HUES64 (cell line): ENCODE results near the gene CORO2B.

ENCODE experiments used
- H3K27ac ChIP-seq: 2 replicates; pipeline ENCODE4 v1.7.0; 2013; ENCODE audit warnings: low read depth, low read length, inconsistent platforms
- H3K27me3 ChIP-seq: 2 replicates; pipeline ENCODE4 v1.6.1; 2013; ENCODE audit warnings: mild to moderate bottlenecking, low read length; ENCODE audit not compliant: insufficient read depth
- H3K36me3 ChIP-seq: 2 replicates; pipeline ENCODE4 v1.6.1; 2013; ENCODE audit warnings: mild to moderate bottlenecking, low read length; ENCODE audit not compliant: insufficient read depth
- H3K4me1 ChIP-seq: 2 replicates; pipeline ENCODE4 v1.6.1; 2013; ENCODE audit warnings: mild to moderate bottlenecking, low read length, moderate library complexity; ENCODE audit not compliant: insufficient read depth
- H3K4me3 ChIP-seq: 2 replicates; pipeline ENCODE4 v1.5.1; 2013; ENCODE audit warnings: mild to moderate bottlenecking, low read length, moderate library complexity
- H3K9ac ChIP-seq: 2 replicates; pipeline ENCODE4 v1.6.1; 2013; ENCODE audit warnings: mild to moderate bottlenecking, low read depth, low read length
- H3K9me3 ChIP-seq: 2 replicates; pipeline ENCODE4 v1.6.1; 2013; ENCODE audit warnings: low read depth, low read length; ENCODE audit not compliant: insufficient read depth
- WGBS: fragments of 150-250, 120-280 bp; methylation state at CpG from one replicate; pipeline ENCODE4 v1.1.7; 2013; ENCODE audit warnings: missing lambda C conversion rate; 5-methylcytosine and 5-hydroxymethylcytosine counted together

Gene CORO2B

DNA sequence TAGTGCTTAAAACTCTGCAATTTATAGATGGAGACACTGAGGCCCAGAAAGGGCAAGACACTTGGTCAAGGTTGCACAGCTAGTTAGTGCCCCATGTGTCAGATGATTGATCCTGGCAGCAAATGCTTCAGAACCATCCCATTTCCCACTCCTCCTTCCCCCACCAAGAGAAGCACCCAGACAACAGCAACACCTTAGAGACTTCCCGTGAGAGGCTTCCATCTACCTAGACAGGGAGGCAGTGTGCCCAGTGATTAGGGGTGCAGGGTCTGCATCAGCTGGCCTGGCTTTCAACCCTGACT, 77.6 kb downstream of the CORO2B start:
- WGBS: 96% methylated on average over 1 of the region's 1 CpG
- Histone ChIP-seq H3K9me3 (no peaks in the 10 kb centered on the region), H3K9ac (no peak overlapping the region)

DNA sequence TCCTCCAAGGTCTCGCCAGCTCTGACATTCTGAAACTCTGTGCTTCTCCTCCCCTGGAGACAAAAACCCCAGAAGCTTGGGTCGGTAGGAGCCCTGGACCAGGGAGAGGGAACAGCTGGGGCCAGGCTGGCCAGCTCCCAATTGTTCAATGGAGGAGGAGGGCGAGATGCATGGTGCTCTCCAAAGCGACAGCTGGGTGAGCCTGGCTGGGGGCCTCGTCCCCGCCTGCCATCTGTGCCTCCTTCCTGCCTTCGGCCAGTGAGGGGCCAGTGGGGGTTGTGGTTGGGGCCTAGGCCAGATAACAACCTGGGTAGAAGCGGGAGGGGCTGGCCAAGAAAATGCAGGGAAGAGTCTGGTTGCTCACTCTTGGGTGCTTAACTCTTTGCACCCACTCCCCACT, 79.4 kb downstream of the CORO2B start:
- no peaks in the 10 kb centered on the region for H3K27me3 ChIP-seq
- WGBS: 64% methylated on average over 8 of the region's 8 CpGs
- no peak overlapping the region for H3K27ac ChIP-seq
- no peaks in the 10 kb centered on the region for H3K9me3 ChIP-seq
- H3K4me1 ChIP-seq: peaks cover 13% of the 10 kb centered on the region
- no peaks in the 10 kb centered on the region for H3K36me3 ChIP-seq
- H3K9ac ChIP-seq: no peak overlapping the region
- no peak overlapping the region for H3K4me3 ChIP-seq

More for the DNA sequence above, 77.6 kb downstream of the CORO2B start:
- H3K36me3 ChIP-seq: no peaks in the 10 kb centered on the region
- no peak overlapping the region for H3K27ac ChIP-seq
- peaks cover 19% of the 10 kb centered on the region for H3K4me1 ChIP-seq
- H3K27me3 ChIP-seq: no peaks in the 10 kb centered on the region
- no peak overlapping the region for H3K4me3 ChIP-seq

DNA sequence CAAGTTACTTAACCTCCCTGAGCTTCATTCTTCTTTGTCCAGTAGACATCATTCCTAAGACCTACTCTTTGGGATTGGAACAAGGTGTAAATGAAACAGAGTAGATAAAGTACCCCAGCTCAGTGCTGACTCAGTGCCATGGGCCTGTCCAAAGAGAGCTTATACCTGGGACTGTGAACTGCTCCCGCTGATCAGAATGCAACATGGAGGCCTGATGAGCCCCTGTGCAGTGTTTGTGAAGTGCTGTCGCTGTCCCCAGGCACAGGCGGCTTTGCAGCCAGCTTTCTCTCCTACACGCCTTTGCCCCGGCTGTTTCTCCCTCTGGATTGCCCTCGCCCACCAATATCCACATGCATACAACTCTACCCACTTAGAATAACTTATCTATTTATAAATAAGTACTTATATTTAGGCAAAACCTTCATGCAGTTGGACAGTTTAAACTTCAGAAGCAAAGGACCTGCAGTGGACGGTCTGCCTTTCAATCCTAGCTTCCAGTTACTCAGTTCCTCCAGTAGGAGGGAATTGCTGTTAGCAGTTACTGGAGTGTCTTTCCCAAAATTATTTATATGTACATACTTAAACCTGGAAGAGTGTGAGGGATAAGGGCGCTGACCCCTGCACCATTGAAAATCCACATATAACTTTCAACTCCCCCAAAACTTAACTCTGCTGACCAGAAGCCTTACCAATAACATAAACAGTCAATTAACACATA, 80.0 kb downstream of the CORO2B start:
- H3K9me3 ChIP-seq: no peaks in the 10 kb centered on the region
- H3K27me3 ChIP-seq: no peaks in the 10 kb centered on the region
- H3K27ac ChIP-seq: no peak overlapping the region
- peaks cover 10% of the 10 kb centered on the region for H3K4me1 ChIP-seq
- 76% methylated on average over 7 of the region's 8 CpGs for WGBS
- H3K36me3 ChIP-seq: no peaks in the 10 kb centered on the region
- no peak overlapping the region for H3K9ac ChIP-seq
- H3K4me3 ChIP-seq: no peak overlapping the region

DNA sequence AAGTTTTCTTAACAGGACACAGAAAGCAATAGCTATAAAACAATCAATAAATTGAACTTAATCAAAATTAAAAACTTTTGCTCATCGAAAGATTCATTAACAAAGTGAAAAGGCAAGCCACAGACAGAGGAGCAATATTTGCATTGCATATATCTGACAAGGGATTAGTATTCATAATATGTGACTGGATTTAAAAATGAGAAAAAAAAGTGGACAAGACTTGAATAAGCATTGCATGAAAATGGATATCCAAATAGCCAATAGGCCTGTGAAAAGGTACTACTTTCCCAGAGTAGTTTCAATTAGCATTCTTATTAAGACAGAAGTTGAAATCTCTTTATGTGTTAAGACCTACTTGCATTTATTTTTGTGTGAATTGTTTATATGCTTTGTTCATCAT, 84.7 kb downstream of the CORO2B start:
- Histone ChIP-seq H3K36me3 (no peaks in the 10 kb centered on the region), H3K9me3 (no peaks in the 10 kb centered on the region), H3K4me1 (peaks cover 13% of the 10 kb centered on the region), H3K4me3 (no peak overlapping the region), H3K9ac (no peak overlapping the region), H3K27ac (no peak overlapping the region), H3K27me3 (no peaks in the 10 kb centered on the region)
- WGBS: 93% methylated on average over 1 of the region's 1 CpG

DNA sequence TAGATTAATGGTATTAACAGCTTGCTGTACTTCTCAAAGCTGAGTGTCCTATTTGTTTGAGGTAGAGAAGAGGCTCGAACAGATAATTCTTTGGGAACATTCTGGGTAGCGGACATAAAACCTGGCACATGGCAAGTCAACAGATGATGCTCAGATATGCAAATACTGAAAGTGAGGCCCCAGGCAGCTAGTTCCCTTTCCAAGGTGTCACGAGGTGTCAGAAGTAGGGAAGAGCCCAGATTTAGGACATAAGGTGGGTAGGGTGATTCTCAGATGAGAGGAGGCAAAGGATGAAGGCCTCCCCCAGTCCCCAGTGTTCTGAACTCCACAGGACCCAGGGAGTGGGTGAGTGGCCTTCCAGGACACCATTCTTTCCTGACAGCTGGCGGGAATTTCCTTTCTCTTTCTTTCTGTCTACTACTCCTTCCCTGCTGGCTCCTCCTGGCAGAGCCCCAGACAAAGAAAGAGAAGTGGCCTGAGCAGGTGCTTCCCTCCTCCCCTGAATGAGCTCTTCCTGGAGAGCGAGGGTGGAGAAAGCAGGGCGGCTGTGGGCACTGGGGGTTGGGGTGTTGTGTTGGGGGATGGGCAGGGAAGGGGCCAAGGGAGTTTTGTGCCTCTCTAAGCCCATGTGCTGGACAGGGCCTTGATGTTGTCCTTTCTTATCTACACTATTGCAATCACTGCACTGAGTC, 87.5 kb downstream of the CORO2B start:
- Histone ChIP-seq H3K9ac (no peak overlapping the region), H3K9me3 (no peaks in the 10 kb centered on the region), H3K36me3 (no peaks in the 10 kb centered on the region), H3K4me1 (peaks cover 11% of the 10 kb centered on the region), H3K4me3 (no peak overlapping the region), H3K27me3 (no peaks in the 10 kb centered on the region), H3K27ac (no peak overlapping the region)
- WGBS: 45% methylated on average over 6 of the region's 6 CpGs

DNA sequence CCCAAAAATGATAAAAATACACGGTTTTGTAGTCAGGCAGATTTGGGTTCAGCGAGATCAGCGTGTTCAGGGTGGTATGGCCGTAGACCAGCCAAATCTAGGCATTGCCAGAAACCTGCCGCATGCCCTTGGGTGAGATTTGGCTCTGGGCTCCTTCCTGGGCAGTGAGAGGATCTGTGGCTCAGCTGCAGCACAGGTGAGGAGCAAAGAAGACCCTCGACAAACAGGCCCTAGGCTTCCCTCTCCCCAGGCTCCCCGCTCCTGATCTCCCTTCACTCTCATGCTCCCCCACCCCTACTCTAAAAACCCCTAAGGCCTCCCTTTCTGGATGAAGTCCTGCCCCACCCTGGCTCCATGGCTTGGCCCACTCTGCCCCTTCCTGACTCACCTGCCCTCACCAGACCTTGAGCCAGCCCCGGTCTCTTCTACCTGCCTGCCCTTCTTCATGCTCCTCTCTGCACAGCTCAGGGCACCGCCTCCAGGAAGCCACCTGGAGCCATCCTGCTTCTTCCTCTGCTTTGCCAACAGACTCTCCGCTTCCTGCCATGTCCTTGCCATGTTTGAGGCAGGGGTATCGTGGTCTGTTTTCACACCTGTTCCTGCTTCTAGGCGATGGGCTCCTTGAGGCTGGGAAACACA, 88.1 kb downstream of the CORO2B start:
- Histone ChIP-seq H3K27me3 (no peaks in the 10 kb centered on the region), H3K36me3 (no peaks in the 10 kb centered on the region), H3K27ac (no peak overlapping the region), H3K9ac (no peak overlapping the region), H3K4me1 (peaks cover 11% of the 10 kb centered on the region), H3K4me3 (no peak overlapping the region), H3K9me3 (no peaks in the 10 kb centered on the region)
- WGBS: 78% methylated on average over 12 of the region's 12 CpGs

DNA sequence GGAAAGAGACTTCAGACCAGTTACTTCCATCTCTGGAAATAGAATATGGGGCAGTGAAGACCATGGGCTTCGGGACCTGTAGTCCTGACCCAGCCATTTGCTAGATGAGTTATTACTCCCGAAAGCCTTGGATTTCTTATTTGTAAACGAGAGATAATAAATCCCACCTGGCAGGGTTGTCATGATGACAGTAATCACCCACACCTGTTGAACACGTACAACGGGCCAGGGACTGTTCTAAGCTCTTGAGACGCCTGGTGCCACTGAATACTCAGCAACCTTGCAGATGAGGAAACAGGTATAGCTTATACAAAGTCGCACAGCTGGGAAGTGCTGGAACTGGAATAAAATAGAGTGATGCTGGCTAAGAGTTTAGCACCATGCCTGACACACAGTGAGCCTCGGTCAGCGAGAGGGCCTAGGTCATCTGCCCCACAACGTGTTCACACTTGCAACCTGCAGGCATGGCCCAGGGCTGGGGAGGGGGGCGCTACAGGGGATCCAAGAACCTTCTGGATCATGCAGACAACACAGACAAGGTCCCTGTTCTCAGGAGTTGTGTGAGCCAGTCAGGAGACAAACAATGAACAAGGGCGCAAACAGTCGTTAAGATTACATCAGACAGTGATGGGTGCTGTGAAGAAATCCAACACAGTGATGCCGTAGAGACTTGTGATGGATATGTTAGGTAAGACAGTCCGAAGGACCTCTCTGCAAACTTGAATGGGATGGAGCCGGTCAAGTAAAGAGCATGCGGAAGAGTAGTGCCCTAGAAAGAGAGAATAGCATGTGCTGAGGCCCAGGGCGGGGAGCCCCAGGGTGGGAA, 89.2 kb downstream of the CORO2B start:
- Histone ChIP-seq H3K36me3 (no peaks in the 10 kb centered on the region), H3K27ac (no peak overlapping the region), H3K4me3 (no peak overlapping the region), H3K27me3 (no peaks in the 10 kb centered on the region), H3K9ac (no peak overlapping the region), H3K4me1 (peaks cover 11% of the 10 kb centered on the region), H3K9me3 (no peaks in the 10 kb centered on the region)
- WGBS: 91% methylated on average over 18 of the region's 18 CpGs

DNA sequence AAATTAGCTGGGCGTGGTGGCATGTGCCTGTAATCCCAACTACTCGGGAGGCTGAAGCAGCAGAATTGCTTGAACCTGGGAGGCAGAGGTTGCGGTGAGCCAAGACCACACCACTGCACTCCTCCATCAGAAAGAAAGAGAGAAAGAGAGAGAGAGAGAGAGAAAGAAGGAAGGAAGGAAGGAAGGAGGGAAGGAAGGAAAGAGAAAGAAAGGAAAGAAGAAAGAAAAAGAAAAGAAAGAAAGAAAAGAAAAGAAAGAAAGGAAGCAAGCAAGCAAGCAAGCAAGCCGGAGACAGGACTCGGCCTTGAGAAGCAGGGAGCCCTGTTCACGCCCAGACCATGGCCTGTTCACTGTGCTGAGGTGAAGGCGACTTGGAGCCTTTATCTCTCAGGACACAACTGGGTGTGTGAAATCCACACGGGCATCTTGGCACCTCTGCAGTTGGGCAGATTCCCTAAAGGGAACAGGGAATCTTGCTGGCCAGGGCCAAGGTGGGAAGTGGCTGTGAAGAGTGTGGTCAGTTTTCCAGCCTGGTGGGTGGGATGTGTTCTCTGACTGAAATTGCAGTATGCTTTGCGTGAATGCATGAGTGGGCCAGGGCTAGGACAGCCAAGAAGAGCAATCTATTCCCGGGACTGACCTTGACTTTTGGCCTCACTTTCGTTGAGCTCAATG, 90.3 kb downstream of the CORO2B start:
- Histone ChIP-seq H3K9ac (no peak overlapping the region), H3K4me1 (peaks cover 11% of the 10 kb centered on the region), H3K27ac (no peak overlapping the region), H3K4me3 (no peak overlapping the region), H3K9me3 (no peaks in the 10 kb centered on the region), H3K27me3 (no peaks in the 10 kb centered on the region), H3K36me3 (no peaks in the 10 kb centered on the region)
- WGBS: 91% methylated on average over 11 of the region's 11 CpGs

DNA sequence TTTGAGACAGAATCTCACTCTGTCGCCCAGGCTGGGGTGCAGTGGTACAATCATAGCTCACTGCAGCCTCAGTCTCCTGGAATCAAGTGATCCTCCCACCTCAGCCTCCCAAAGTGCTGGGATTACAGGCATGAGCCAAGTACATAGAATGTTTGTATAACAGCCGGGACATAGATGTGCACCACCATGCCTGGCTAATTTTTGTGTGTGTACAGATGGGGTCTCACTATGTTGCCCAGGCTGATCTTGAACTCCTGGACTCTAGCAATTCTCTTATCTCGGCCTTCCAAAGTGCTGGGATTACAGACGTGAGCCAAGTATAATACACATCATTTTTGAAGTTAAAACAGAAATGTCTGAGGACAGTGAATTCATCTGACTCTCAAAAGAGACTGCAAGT, 93.5 kb downstream of the CORO2B start:
- H3K4me1 ChIP-seq: no peaks in the 10 kb centered on the region
- WGBS: 70% methylated on average over 4 of the region's 4 CpGs
- H3K27ac ChIP-seq: no peak overlapping the region
- H3K27me3 ChIP-seq: no peaks in the 10 kb centered on the region
- no peak overlapping the region for H3K4me3 ChIP-seq
- no peaks in the 10 kb centered on the region for H3K9me3 ChIP-seq
- no peaks in the 10 kb centered on the region for H3K36me3 ChIP-seq
- no peak overlapping the region for H3K9ac ChIP-seq

DNA sequence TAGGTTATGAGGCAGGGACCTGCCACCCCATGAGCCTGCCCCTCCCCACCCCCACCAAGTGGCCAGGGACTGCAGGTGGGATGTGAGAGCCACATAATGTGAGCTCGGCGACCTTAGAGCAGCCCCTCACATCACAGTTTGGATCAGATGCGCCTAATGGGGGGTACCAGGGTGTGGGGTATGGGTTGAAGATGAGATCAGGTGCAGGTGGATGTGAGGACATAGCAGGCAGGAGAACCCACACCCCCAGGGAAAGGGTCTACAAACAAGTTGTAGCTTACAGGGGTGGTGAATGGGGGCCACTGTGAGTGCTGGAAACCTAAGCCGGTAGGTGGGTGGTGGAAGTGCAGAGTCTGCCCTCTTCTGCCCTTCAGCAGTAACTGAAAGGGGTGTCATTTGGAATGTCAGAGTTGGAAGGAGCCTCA, 94.0 kb downstream of the CORO2B start:
- Histone ChIP-seq H3K9ac (no peak overlapping the region), H3K27me3 (no peaks in the 10 kb centered on the region), H3K36me3 (no peaks in the 10 kb centered on the region), H3K27ac (no peak overlapping the region), H3K9me3 (no peaks in the 10 kb centered on the region), H3K4me3 (no peak overlapping the region), H3K4me1 (no peaks in the 10 kb centered on the region)
- WGBS: 70% methylated on average over 4 of the region's 4 CpGs
